Measurements from ENCODE around the gene CXCL17. TPM values are rescaled to one million over a fixed set of nuclear protein-coding genes. Genes with fewer than 3 reads are reported as not detected.

Gene CXCL17, protein sequence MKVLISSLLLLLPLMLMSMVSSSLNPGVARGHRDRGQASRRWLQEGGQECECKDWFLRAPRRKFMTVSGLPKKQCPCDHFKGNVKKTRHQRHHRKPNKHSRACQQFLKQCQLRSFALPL
- total RNA-seq: not detected in 2 replicates

DNA sequence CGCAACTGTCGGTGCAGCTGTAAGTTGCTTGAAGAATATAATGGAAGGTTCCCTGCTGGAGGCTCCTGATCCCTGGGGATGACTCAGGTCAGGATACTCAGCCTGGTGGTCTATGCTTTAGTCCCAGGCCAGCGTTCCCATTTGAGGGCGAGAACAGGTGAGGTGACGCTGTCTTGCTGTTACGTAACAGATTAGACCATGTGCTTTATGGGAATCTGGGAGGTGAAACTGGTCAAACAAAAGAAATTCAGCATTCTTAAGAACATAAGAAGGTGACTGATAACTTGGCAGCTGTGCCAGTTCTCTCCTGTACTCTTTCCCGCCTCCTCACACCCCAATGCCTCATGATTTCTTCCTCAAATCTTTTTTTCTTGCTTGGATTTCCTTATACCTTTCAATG is at the start of gene CXCL17:
CXCL17 (minus strand) TSS at position 114 of the 400 bp plus-strand sequence. CDS start 114 bp downstream, outside the sequence.

DNA sequence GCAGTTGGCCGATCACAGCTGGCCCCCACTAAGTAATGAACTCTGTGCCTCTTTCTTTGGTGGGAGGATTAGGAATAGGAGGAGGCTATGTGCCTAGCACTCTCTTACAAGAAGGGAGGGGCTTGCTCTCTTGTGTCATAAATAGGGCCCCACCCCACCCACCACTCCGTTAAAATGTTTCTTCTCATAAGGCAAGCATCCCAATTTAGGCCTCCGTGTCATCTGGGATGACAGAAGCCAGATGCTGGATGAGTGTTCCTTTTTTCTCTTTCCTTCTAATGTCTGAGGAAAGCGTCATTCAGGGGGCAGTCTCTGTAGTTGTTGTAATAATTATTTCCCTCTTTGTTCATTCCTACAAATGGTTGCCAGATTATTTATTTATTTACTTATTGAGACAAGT is 15.4 kb downstream of the CXCL17 start, which contains the start of gene LIPE:
LIPE (minus strand) TSS at position 76 of the 400 bp plus-strand sequence. CDS start 239 bp downstream, outside the sequence.

DNA sequence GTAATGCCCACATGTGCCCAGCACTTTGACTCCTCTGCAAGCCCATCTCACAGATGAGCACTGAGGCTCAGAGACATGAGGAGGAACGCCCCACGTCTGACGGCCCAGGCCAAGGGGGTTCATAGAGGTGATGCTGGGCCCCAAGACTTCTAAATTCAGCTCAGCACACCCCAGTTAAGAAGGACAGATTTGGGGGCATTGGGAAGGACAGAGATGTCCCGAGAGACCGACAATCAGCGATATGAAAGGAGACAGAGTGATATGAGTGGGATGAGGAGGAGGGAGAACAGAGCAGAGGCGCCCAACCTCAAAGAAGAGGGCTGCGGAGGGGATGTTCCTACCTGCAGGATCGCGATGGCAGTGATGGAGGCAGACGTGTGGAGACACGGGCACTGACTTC is 52.8 kb downstream of the CXCL17 start, which contains the start of gene CNFN:
CNFN (minus strand) TSS at position 399 of the 400 bp plus-strand sequence. CDS start 1,260 bp downstream, outside the sequence.

Other genes starting within 250 kb of the CXCL17 start
- gene DEDD2, start 225.3 kb downstream of the CXCL17 start, total RNA-seq: 11.2 and 15.5 TPM in 2 replicates
- 7.9 and 10.2 TPM in 2 replicates for gene ZNF526, start 222.6 kb downstream of the CXCL17 start, total RNA-seq
- gene GSK3A, start 200.3 kb downstream of the CXCL17 start, total RNA-seq: 9.2 and 10.0 TPM in 2 replicates
- 19.8 and 23.5 TPM in 2 replicates for gene ERF, start 187.8 kb downstream of the CXCL17 start, total RNA-seq
- 17.2 and 27.5 TPM in 2 replicates for gene CIC, start 173.7 kb downstream of the CXCL17 start, total RNA-seq
- 0.13 and 0.25 TPM in 2 replicates for gene PRR19, start 140.8 kb downstream of the CXCL17 start, total RNA-seq
- gene PAFAH1B3, start 140.3 kb downstream of the CXCL17 start, total RNA-seq: 22.5 and 26.4 TPM in 2 replicates
- not detected in 2 replicates for gene TMEM145, start 129.6 kb downstream of the CXCL17 start, total RNA-seq
- 21.0 and 22.3 TPM in 2 replicates for gene MEGF8, start 117.3 kb downstream of the CXCL17 start, total RNA-seq
- not detected in 2 replicates for gene CNFN, start 52.6 kb downstream of the CXCL17 start, total RNA-seq
- gene LIPE, start 15.6 kb downstream of the CXCL17 start, total RNA-seq: 1.9 and 2.6 TPM in 2 replicates
- gene CEACAM1, start 85.5 kb upstream of the CXCL17 start, total RNA-seq: under 0.01 and 0.31 TPM in 2 replicates
- gene CEACAM8, start 152.0 kb upstream of the CXCL17 start, total RNA-seq: not detected in 2 replicates